Neural crest cell (in vitro differentiated cells): ENCODE results near the gene ALDH3A2. TPM values are rescaled to one million over a fixed set of nuclear protein-coding genes. Genes with fewer than 3 reads are reported as not detected.
"Not testable (repeated sequence)": the region's sequence is repeated elsewhere in the genome, so short reads cannot be mapped to it uniquely, and the experiment has no call there.

Experiments used
- DNase-seq: peaks from one replicate; pipeline ENCODE4 v3.0.0; 2021; ENCODE audit warnings: low read depth, mixed read lengths, low spot score
- H3K27ac Mint-ChIP-seq: one replicate; pipeline ENCODE4 v1.8.0; 2021; ENCODE audit warnings: mild to moderate bottlenecking, mixed read lengths; ENCODE audit not compliant: unreplicated experiment
- H3K27me3 Mint-ChIP-seq: 2 replicates; pipeline ENCODE4 v1.8.0; 2021; ENCODE audit warnings: low read depth, mild to moderate bottlenecking, mixed read lengths
- H3K36me3 Mint-ChIP-seq: 2 replicates; pipeline ENCODE4 v1.8.0; 2021; ENCODE audit warnings: low read depth, mild to moderate bottlenecking, mixed read lengths
- H3K4me1 Mint-ChIP-seq: 2 replicates; pipeline ENCODE4 v1.8.0; 2021; ENCODE audit warnings: mixed read lengths
- H3K4me3 Mint-ChIP-seq: one replicate; pipeline ENCODE4 v1.8.0; 2021; ENCODE audit warnings: mild to moderate bottlenecking, mixed read lengths
- H3K9me3 Mint-ChIP-seq: 2 replicates; pipeline ENCODE4 v1.8.0; 2021; ENCODE audit warnings: mixed read lengths
- CTCF ChIP-seq: fragments of 200-600 bp; sonication (generic); conservative IDR thresholded peaks from 2 replicates; pipeline ENCODE4 v1.5.0; 2021; ENCODE audit warnings: antibody characterized with exemption, mild to moderate bottlenecking
- total RNA-seq: library from RNA; stranded (reverse); gene quantifications from 2 replicates; pipeline ENCODE4 v1.2.1, GENCODE V29; 2021

Gene ALDH3A2
- total RNA-seq, 1 donor from 2014 or later, result 53.4 TPM

GRCh38 chr17:19663097-19663496 is 14.5 kb downstream of the ALDH3A2 start:
- Mint-ChIP-seq H3K27me3 (no peaks in the 10 kb centered on the region), H3K9me3 (no peaks in the 10 kb centered on the region), H3K27ac (no peak overlapping the region), H3K36me3 (peaks cover 23% of the 10 kb centered on the region), H3K4me1 (no peaks in the 10 kb centered on the region), H3K4me3 (no peak overlapping the region)
- no peak for TF ChIP-seq CTCF
- DNase-seq, result no peak

- DNase-seq, result no peak
- H3K36me3 Mint-ChIP-seq, result peaks cover 22% of the 10 kb centered on the region
Observed at GRCh38 chr17:19664136-19664820, 15.7 kb downstream of the ALDH3A2 start.

GRCh38 chr17:19664821-19665181 is 16.2 kb downstream of the ALDH3A2 start:
- no peak overlapping the region for H3K27ac Mint-ChIP-seq
- H3K9me3 Mint-ChIP-seq, result no peaks in the 10 kb centered on the region
- no peaks in the 10 kb centered on the region for H3K4me1 Mint-ChIP-seq
- H3K27me3 Mint-ChIP-seq, result no peaks in the 10 kb centered on the region
- no peak overlapping the region for H3K4me3 Mint-ChIP-seq
- no peak for DNase-seq
- H3K36me3 Mint-ChIP-seq, result peaks cover 23% of the 10 kb centered on the region
- TF ChIP-seq CTCF, result no peak

More at GRCh38 chr17:19664136-19664820, 15.7 kb downstream of the ALDH3A2 start:
- no peak for TF ChIP-seq CTCF
- Mint-ChIP-seq H3K9me3 (no peaks in the 10 kb centered on the region), H3K27ac (no peak overlapping the region), H3K4me3 (no peak overlapping the region), H3K4me1 (no peaks in the 10 kb centered on the region), H3K27me3 (no peaks in the 10 kb centered on the region)

GRCh38 chr17:19669680-19670079 is 21.1 kb downstream of the ALDH3A2 start:
- H3K27ac Mint-ChIP-seq, H3K4me1 Mint-ChIP-seq, DNase-seq, H3K27me3 Mint-ChIP-seq, H3K4me3 Mint-ChIP-seq, H3K9me3 Mint-ChIP-seq: not testable (repeated sequence)
- peaks cover 14% of the 10 kb centered on the region for H3K36me3 Mint-ChIP-seq

GRCh38 chr17:19670908-19671307 is 22.4 kb downstream of the ALDH3A2 start:
- no peak overlapping the region for H3K27ac Mint-ChIP-seq
- TF ChIP-seq CTCF, result no peak
- H3K4me3 Mint-ChIP-seq, result no peak overlapping the region
- no peaks in the 10 kb centered on the region for H3K27me3 Mint-ChIP-seq
- H3K4me1 Mint-ChIP-seq, result no peaks in the 10 kb centered on the region
- DNase-seq, result no peak
- no peaks in the 10 kb centered on the region for H3K9me3 Mint-ChIP-seq
- H3K36me3 Mint-ChIP-seq, result peaks cover 15% of the 10 kb centered on the region

- Mint-ChIP-seq H3K4me1 (no peaks in the 10 kb centered on the region), H3K9me3 (no peaks in the 10 kb centered on the region), H3K27me3 (no peaks in the 10 kb centered on the region), H3K4me3 (no peak overlapping the region), H3K27ac (no peak overlapping the region), H3K36me3 (peaks cover 16% of the 10 kb centered on the region)
- no peak for DNase-seq
- no peak for TF ChIP-seq CTCF
Observed at GRCh38 chr17:19671433-19671832, 22.9 kb downstream of the ALDH3A2 start.
